GM12801 (cell line): ENCODE data around the gene PNKD.

Experiments used
- TF ChIP-seq, protein P1 (sequence below): IDR thresholded peaks from one replicate; pipeline ENCODE4 v1.5.1; 2011; ENCODE audit warnings: control low read depth; ENCODE audit not compliant: insufficient read length; ENCODE audit errors: extremely low read depth

PNKD gene

DNA sequence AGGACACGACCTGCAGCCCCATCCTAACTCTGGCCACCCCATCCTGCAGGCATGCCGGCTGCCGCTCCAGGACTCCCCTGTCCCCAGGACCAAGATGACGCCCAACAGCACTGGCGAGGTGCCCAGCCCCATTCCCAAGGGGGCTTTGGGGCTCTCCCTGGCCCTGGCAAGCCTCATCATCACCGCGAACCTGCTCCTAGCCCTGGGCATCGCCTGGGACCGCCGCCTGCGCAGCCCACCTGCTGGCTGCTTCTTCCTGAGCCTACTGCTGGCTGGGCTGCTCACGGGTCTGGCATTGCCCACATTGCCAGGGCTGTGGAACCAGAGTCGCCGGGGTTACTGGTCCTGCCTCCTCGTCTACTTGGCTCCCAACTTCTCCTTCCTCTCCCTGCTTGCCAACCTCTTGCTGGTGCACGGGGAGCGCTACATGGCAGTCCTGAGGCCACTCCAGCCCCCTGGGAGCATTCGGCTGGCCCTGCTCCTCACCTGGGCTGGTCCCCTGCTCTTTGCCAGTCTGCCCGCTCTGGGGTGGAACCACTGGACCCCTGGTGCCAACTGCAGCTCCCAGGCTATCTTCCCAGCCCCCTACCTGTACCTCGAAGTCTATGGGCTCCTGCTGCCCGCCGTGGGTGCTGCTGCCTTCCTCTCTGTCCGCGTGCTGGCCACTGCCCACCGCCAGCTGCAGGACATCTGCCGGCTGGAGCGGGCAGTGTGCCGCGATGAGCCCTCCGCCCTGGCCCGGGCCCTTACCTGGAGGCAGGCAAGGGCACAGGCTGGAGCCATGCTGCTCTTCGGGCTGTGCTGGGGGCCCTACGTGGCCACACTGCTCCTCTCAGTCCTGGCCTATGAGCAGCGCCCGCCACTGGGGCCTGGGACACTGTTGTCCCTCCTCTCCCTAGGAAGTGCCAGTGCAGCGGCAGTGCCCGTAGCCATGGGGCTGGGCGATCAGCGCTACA, 7.4 kb upstream of the PNKD start:
- TF ChIP-seq, protein P1, sequence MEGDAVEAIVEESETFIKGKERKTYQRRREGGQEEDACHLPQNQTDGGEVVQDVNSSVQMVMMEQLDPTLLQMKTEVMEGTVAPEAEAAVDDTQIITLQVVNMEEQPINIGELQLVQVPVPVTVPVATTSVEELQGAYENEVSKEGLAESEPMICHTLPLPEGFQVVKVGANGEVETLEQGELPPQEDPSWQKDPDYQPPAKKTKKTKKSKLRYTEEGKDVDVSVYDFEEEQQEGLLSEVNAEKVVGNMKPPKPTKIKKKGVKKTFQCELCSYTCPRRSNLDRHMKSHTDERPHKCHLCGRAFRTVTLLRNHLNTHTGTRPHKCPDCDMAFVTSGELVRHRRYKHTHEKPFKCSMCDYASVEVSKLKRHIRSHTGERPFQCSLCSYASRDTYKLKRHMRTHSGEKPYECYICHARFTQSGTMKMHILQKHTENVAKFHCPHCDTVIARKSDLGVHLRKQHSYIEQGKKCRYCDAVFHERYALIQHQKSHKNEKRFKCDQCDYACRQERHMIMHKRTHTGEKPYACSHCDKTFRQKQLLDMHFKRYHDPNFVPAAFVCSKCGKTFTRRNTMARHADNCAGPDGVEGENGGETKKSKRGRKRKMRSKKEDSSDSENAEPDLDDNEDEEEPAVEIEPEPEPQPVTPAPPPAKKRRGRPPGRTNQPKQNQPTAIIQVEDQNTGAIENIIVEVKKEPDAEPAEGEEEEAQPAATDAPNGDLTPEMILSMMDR: no peak

DNA sequence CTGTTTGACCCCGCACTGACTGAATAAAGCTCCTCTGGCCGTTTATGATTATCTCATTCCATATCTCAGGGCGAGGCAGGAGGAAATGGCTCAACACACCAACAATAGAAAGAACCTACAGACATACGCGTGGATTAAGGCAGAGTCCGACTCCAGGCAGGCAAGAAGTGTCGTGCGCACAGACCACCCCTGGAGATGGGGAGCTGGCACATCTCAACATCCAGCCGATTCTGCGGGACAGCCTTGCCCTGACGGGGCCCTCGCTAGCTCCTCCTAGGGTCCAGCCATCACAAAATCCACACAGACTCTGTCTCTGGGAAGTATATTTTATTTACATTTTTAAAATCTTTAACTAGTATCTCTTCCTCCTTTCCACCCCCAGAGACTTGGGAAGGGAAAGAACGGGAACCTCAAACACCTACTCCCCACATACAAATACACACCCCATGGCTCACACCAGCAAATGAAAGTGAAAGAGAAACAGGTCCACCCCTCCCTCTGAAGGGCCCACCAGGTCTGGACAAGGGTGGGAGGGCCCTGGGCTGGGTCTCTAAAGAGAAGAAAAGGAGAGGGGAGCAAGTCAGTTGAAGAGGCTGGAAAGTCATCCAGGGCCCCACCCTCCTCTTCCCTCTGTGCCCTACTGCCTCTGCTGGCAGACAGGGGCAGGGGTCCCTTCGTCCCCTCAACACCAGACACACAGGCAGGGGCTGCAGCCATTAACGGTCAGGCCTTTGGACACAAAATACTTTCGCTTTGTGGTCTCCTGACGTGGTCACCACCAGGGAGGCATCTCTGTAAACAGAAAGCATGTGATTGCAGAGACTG, 6.3 kb upstream of the PNKD start:
- TF ChIP-seq, protein P1: no peak

DNA sequence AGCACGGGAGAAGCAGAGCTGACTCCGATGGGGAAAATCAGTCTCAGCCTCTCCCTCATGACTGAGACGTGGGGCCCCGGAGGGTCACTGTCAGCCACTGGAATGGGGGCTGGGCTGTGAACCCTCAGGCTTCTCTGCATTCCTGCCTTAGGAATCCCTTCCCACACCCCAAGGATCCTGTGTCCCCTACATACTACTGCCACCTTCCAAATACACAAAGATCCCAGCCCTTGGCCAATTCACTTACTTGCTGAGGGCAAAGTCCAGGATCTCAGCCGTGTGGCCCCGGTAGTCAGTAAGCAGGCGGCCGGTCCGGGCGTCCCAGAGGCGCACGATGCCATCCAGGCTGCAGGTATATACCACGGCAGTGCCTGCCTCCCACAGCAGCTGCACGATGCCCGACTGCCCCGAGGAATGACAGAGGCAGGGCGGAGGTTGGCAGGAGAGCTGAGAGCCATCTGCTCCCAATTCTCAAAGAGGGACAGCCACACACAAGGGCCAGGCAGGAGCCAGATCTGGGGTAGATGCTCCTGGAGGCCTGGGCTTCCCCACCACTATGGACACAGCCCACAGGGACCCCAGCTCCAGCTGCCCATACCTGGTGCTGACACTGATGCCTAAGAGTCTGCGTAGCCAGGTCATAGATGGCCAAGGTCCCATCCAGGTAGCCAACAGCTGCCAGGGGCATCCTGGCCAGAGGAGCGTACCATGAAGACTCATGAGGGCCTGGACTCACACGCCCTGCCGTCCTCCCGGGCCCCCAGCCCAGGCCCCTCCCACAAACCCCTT, 5.4 kb upstream of the PNKD start:
- TF ChIP-seq, protein P1: no peak

GRCh38 chr2:218265626-218266025, 4.7 kb upstream of the PNKD start:
- TF ChIP-seq, protein P1: no peak

DNA sequence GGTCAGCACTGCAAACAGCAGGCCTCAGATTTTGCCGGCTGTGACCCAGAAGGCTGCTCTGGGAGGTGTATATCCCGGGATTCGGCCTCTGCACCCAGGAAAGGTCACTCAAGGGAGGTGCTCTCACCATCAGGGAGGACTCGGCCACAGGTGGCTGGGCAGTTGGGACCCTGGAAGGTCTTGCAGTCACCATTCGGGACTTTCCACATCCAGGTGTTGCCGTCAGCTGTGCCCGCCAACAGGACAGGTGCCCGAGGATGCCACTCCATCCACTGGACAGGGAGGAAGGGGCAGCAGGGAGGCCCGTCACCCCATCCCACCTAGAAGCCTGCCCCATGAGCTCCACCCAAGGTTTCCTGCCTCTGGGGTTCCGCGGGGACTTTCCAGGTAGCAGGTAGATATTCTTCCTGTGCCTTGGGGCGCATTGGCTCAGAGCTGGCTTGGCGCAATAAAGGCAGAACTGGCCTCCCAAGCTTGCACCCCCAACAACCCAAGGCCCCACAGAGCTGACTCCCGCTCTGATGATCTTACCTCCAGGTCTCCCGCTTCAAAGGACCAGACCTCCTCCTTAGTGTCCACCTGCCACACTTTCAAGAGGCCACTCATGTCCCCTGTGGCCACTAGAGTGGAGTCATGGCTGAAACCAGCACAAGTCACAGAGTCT, 3.9 kb upstream of the PNKD start:
- TF ChIP-seq, protein P1: no peak

- TF ChIP-seq, protein P1: no peak
These were observed 3.1 kb upstream of the PNKD start for GRCh38 chr2:218267259-218267658.
